NOMO-1 treated with DMSO at 0.1 percent for 48 hours (cell line): Measurements from ENCODE around the gene GPATCH8.
A peak's percentile ranks its signal among the peaks of the same experiment; 100 is the strongest.
"Not testable (repeated sequence)": the region's sequence is repeated elsewhere in the genome, so short reads cannot be mapped to it uniquely, and the experiment has no call there.

Experiments used
- DNase-seq: peaks from one replicate; lab custom pipeline; 2025; ENCODE audit not compliant: unreplicated experiment; lab: John Stamatoyannopoulos, UW

Gene GPATCH8

GRCh38 chr17:44378171-44378705 lies 125.0 kb downstream of the GPATCH8 start:
- no peak for DNase-seq

- no peak for DNase-seq
These were observed 126.4 kb downstream of the GPATCH8 start for GRCh38 chr17:44376779-44377178.

GRCh38 chr17:44376124-44376523 lies 127.1 kb downstream of the GPATCH8 start:
- no peak for DNase-seq

GRCh38 chr17:44375196-44376017 lies 127.8 kb downstream of the GPATCH8 start:
- DNase-seq = no peak

- no peak for DNase-seq
These were observed 128.7 kb downstream of the GPATCH8 start for GRCh38 chr17:44374306-44375195.

GRCh38 chr17:44372036-44372435 lies 131.2 kb downstream of the GPATCH8 start:
- DNase-seq = no peak

GRCh38 chr17:44369414-44370023 lies 133.7 kb downstream of the GPATCH8 start:
- not testable (repeated sequence) for DNase-seq

- DNase-seq = not testable (repeated sequence)
These were observed 134.6 kb downstream of the GPATCH8 start for GRCh38 chr17:44368391-44369243.

GRCh38 chr17:44367231-44367979 lies 135.8 kb downstream of the GPATCH8 start:
- no peak for DNase-seq

- DNase-seq = not testable (repeated sequence)
These were observed 138.2 kb downstream of the GPATCH8 start for GRCh38 chr17:44365051-44365450.

GRCh38 chr17:44363613-44364159 lies 139.5 kb downstream of the GPATCH8 start, which contains the start of gene FAM171A2:
TSS of gene FAM171A2 (minus strand) at chr17:44363853. CDS start at chr17:44363714, 139 bp downstream.
- peak; percentile 11 for DNase-seq

GRCh38 chr17:44362949-44363612 lies 140.1 kb downstream of the GPATCH8 start:
- no peak for DNase-seq

GRCh38 chr17:44362459-44362948 lies 140.7 kb downstream of the GPATCH8 start:
- DNase-seq = no peak

- no peak for DNase-seq
These were observed 141.6 kb downstream of the GPATCH8 start for GRCh38 chr17:44361292-44362260.

GRCh38 chr17:44360826-44361225 lies 142.4 kb downstream of the GPATCH8 start:
- no peak for DNase-seq

GRCh38 chr17:44360144-44360533 lies 143.1 kb downstream of the GPATCH8 start:
- DNase-seq = no peak

- no peak for DNase-seq
These were observed 143.6 kb downstream of the GPATCH8 start for GRCh38 chr17:44359458-44360143.
